IMR-90 (cell line): ENCODE data around the gene CDKL1. TPM values are rescaled to one million over a fixed set of nuclear protein-coding genes. Genes with fewer than 3 reads are reported as not detected.

Experiments
- ATAC-seq: fragments of 200-7000 bp; cut with Tn5 transposase; 2 replicates; pipeline ENCODE4 v1.9.1; 2020; ENCODE audit warnings: low read depth, mild to moderate bottlenecking, moderate library complexity
- BruUV-seq: library from RNA; stranded (reverse); fragments of 400-500 nt; replicated peaks from 2 replicates; lab custom pipeline; 2021; lab: Mats Ljungman, UMichigan
- CTCF ChIA-PET: fragments of 300-600 bp; formaldehyde crosslinking; extraction: SDS; loops from one replicate; lab custom pipeline; 2021; ENCODE audit warnings: antibody characterized with exemption; lab: Yijun Ruan, JAX
- POLR2A ChIA-PET: fragments of 300-600 bp; sonication (Branson Sonifier 250); formaldehyde crosslinking; loops from one replicate; lab custom pipeline; 2022; ENCODE audit warnings: antibody characterized with exemption; ENCODE audit not compliant: unreplicated experiment; lab: Charles Lee
- DNase-seq: peaks from one replicate; pipeline ENCODE4 v3.0.0; 2013
- H2AFZ ChIP-seq: replicated peaks from 2 replicates; pipeline ENCODE3; 2013; ENCODE audit warnings: low read length, mild to moderate bottlenecking; ENCODE audit not compliant: poor library complexity
- H2AK5ac ChIP-seq: 2 replicates; pipeline ENCODE4 v1.6.1; 2013; ENCODE audit warnings: low read depth, low read length, inconsistent platforms
- H2AK9ac ChIP-seq: replicated peaks from 2 replicates; pipeline ENCODE3; 2013; ENCODE audit warnings: mild to moderate bottlenecking, low read depth, low read length, moderate library complexity; ENCODE audit not compliant: poor library complexity
- H2BK120ac ChIP-seq: 2 replicates; pipeline ENCODE4 v1.6.1; 2013; ENCODE audit warnings: low read depth, low read length, inconsistent platforms
- H2BK15ac ChIP-seq: 3 replicates; pipeline ENCODE4 v1.6.1; 2013; ENCODE audit warnings: low read depth, low read length, inconsistent platforms
- H2BK20ac ChIP-seq: 2 replicates; pipeline ENCODE4 v1.6.1; 2013; ENCODE audit warnings: low read depth, mild to moderate bottlenecking, inconsistent platforms, low read length, moderate library complexity
- H2BK5ac ChIP-seq: 2 replicates; pipeline ENCODE4 v1.6.1; 2013; ENCODE audit warnings: mild to moderate bottlenecking, low read depth, low read length, inconsistent platforms; ENCODE audit not compliant: poor library complexity, severe bottlenecking
- H3K14ac ChIP-seq: replicated peaks from 2 replicates; pipeline ENCODE4 v1.6.1; 2013; ENCODE audit warnings: low read depth, low read length, inconsistent platforms
- H3K18ac ChIP-seq: 2 replicates; pipeline ENCODE4 v1.6.1; 2013; ENCODE audit warnings: low read depth, low read length, control low read depth
- H3K23ac ChIP-seq: 2 replicates; pipeline ENCODE4 v1.6.1; 2013; ENCODE audit warnings: low read depth, low read length, inconsistent platforms
- H3K27ac ChIP-seq: 2 replicates; pipeline ENCODE4 v1.5.1; 2013; ENCODE audit warnings: mild to moderate bottlenecking, control low read depth, low read length; ENCODE audit not compliant: insufficient read depth
- H3K27me3 ChIP-seq: 2 replicates; pipeline ENCODE4 v1.6.1; 2013; ENCODE audit warnings: low read length; ENCODE audit not compliant: control insufficient read depth, insufficient read depth
- H3K36me3 ChIP-seq: 2 replicates; pipeline ENCODE4 v1.6.1; 2013; ENCODE audit warnings: low read length, mixed read lengths; ENCODE audit not compliant: control insufficient read depth, insufficient read depth
- H3K4ac ChIP-seq: 2 replicates; pipeline ENCODE4 v1.6.1; 2013; ENCODE audit warnings: low read depth, low read length, inconsistent platforms
- H3K4me1 ChIP-seq: 2 replicates; pipeline ENCODE4 v1.6.1; 2013; ENCODE audit warnings: low read length, mixed read lengths; ENCODE audit not compliant: control insufficient read depth, insufficient read depth
- H3K4me2 ChIP-seq: 2 replicates; pipeline ENCODE4 v1.6.1; 2013; ENCODE audit warnings: low read depth, mild to moderate bottlenecking, control low read depth, low read length, moderate library complexity
- H3K4me3 ChIP-seq: 2 replicates; pipeline ENCODE4 v1.5.1; 2013; ENCODE audit warnings: low read depth, mild to moderate bottlenecking, control low read depth, low read length, moderate library complexity; ENCODE audit not compliant: insufficient read depth
- H3K56ac ChIP-seq: 2 replicates; pipeline ENCODE4 v1.6.1; 2013; ENCODE audit warnings: low read length, inconsistent platforms; ENCODE audit not compliant: insufficient read depth; ENCODE audit errors: extremely low read depth
- H3K79me1 ChIP-seq, 2 experiments: 2 replicates each; pipeline ENCODE4 v1.6.1; 2013; ENCODE audit warnings: low read length in 2 of 2, inconsistent platforms in 1 of 2, low read depth in 1 of 2
- H3K9ac ChIP-seq: 2 replicates; pipeline ENCODE4 v1.6.1; 2013; ENCODE audit warnings: low read depth, low read length, control low read depth
- H3K9me1 ChIP-seq: 2 replicates; pipeline ENCODE4 v1.6.1; 2013; ENCODE audit warnings: low read length, inconsistent platforms; ENCODE audit not compliant: insufficient read depth
- H3K9me3 ChIP-seq: 2 replicates; pipeline ENCODE4 v1.6.1; 2013; ENCODE audit warnings: low read length; ENCODE audit not compliant: control insufficient read depth, insufficient read depth
- H4K20me1 ChIP-seq: 2 replicates; pipeline ENCODE4 v1.6.1; 2013; ENCODE audit warnings: low read length, inconsistent platforms; ENCODE audit not compliant: insufficient read depth
- H4K5ac ChIP-seq: 2 replicates; pipeline ENCODE4 v1.6.1; 2013; ENCODE audit warnings: mild to moderate bottlenecking, low read depth, low read length, control low read depth
- H4K8ac ChIP-seq, 2 experiments: 2 replicates each; pipeline ENCODE4 v1.6.1; 2013; ENCODE audit warnings: low read depth in 2 of 2, low read length in 2 of 2, control low read depth in 1 of 2, inconsistent platforms in 1 of 2
- H4K91ac ChIP-seq: 2 replicates; pipeline ENCODE4 v1.6.1; 2013; ENCODE audit warnings: low read depth, low read length, inconsistent platforms; ENCODE audit not compliant: insufficient read depth
- MXI1 ChIP-seq: IDR thresholded peaks from 2 replicates; pipeline ENCODE4 v1.6.1; 2012; ENCODE audit warnings: low read depth, mild to moderate bottlenecking, low read length, moderate library complexity, borderline replicate concordance
- WGBS, 2 experiments: methylation state at CpG; one replicate each; pipeline versions ENCODE4 v1.1.5 to v1.1.7; 2013; ENCODE audit warnings: missing lambda C conversion rate in 2 of 2; ENCODE audit not compliant: insufficient read length in 1 of 2; ENCODE audit errors: extremely low coverage in 2 of 2; 5-methylcytosine and 5-hydroxymethylcytosine counted together
- dilution Hi-C: fragments of 300-500 bp; cut with HindIII; formaldehyde crosslinking; loops from one replicate; pipeline ENCODE4 v1.14.3; 2018; ENCODE audit warnings: low sequenced_read_pairs; ENCODE audit not compliant: unreplicated experiment
- in situ Hi-C: fragments of 300-500 bp; cut with MboI; formaldehyde crosslinking; loops from 3 replicates; pipeline ENCODE4 v1.14.3; 2019; ENCODE audit warnings: low sequenced_read_pairs, inconsistent platforms, mixed read lengths
- intact Hi-C: fragments of 100-400 bp; cut with micrococcal nuclease; formaldehyde crosslinking; loops from 2 replicates; pipeline ENCODE4 v1.10.0; 2022
- polyA plus RNA-seq, 3 experiments: library from polyadenylated mRNA; depleted of rRNA; stranded (reverse); fragments of >200 nt; gene quantifications; 2 replicates each; pipeline ENCODE4 v1.2.3, GENCODE V29; 2012; ENCODE audit warnings: low replicate concordance in 1 of 3
- total RNA-seq: library from RNA; depleted of rRNA; stranded (reverse); fragments of >200 nt; gene quantifications from 2 replicates; pipeline ENCODE4 v1.2.3, GENCODE V29; 2012

The CDKL1 gene
- total and polyA plus RNA-seq, 2 of the 4 experiments (the other 2 are of a cell fraction), result 1.9 to 3.8 TPM

DNA sequence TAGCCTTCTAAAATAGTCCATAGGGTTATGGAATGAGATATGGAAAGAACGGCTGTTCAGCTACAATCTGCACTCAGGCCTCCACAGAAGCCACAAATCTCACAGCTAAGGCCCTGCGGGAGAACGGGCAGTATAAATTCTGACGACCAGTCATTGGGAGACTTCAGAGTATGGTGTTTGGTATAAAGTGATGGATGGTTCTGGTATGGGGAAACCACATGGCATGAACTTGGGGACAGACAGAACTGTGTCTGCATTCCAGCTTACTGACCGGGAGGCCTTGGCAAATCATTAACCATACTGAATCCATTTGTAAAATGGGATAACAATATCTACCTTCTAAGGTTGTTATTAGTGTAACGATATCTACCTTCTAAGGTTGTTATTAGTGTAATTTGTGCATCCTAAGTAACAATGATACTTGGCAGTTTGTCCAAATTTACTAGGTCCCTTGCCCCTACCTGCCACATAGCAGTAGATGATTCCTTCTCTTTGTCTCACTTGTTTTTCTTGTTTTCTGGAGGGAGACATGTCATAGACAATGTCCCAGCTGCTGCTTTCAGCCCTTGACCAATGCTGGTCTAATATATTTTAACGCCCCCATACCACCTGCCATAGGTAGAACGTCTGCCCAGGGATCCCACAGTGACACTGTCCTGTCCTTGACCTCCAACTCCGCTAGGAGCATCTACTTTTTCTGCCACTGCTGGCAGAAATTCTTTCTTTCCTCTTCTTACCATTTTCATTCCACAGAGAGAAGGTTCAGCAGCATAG is 6.8 kb downstream of the CDKL1 start:
- no peak for DNase-seq
- CTCF ChIA-PET, result no interaction called here
- H2BK5ac ChIP-seq, result no peak overlapping the region
- no peak for TF ChIP-seq MXI1
- H3K23ac ChIP-seq, result no peak overlapping the region
- WGBS, 2 experiments, result 100% methylated on average over 1 of the region's 9 CpGs; no CpG with 5 or more reads in 1 of the 2 experiments
- no peak overlapping the region for H3K4me2 ChIP-seq
- H4K91ac ChIP-seq, result no peak overlapping the region
- H3K4me1 ChIP-seq, result no peaks in the 10 kb centered on the region
- no peak overlapping the region for H4K5ac ChIP-seq
- H3K18ac ChIP-seq, result no peak overlapping the region
- no peak overlapping the region for H3K9ac ChIP-seq
- intact Hi-C loops (no loop called here), dilution Hi-C loops (no loop called here), in situ Hi-C loops (no loop called here)
- H4K8ac ChIP-seq, result no peak overlapping the region
- BruUV-seq, result no TSS peak
- no peak for ATAC-seq
- no peak overlapping the region for H3K4me3 ChIP-seq
- H2BK20ac ChIP-seq, result no peak overlapping the region
- no peaks in the 10 kb centered on the region; the same call in 1 of the 2 replicates for H3K36me3 ChIP-seq
- H3K27me3 ChIP-seq, result no peaks in the 10 kb centered on the region
- no peak overlapping the region for H3K4ac ChIP-seq
- H3K9me1 ChIP-seq, result peaks cover 5% of the 10 kb centered on the region; the same call in 1 of the 2 replicates
- H3K14ac ChIP-seq, result no peak overlapping the region
- H2AK5ac ChIP-seq, result no peak overlapping the region
- no peaks in the 10 kb centered on the region for H3K9me3 ChIP-seq
- POLR2A ChIA-PET, result no interaction called here
- no peak overlapping the region for H2BK15ac ChIP-seq
- H4K20me1 ChIP-seq, result no peaks in the 10 kb centered on the region
- no peak overlapping the region for H2AK9ac ChIP-seq
- H3K56ac ChIP-seq, result no peak overlapping the region
- H3K27ac ChIP-seq, result no peak overlapping the region
- no peak overlapping the region for H2BK120ac ChIP-seq
- H3K79me1 ChIP-seq, result peaks cover 0 to 16% of the 10 kb centered on the region in 2 experiments; a peak in 1 of 4 replicates
- no peak overlapping the region for H2AFZ ChIP-seq
